ENCODE results near the gene CYFIP1.

The CYFIP1 gene

DNA sequence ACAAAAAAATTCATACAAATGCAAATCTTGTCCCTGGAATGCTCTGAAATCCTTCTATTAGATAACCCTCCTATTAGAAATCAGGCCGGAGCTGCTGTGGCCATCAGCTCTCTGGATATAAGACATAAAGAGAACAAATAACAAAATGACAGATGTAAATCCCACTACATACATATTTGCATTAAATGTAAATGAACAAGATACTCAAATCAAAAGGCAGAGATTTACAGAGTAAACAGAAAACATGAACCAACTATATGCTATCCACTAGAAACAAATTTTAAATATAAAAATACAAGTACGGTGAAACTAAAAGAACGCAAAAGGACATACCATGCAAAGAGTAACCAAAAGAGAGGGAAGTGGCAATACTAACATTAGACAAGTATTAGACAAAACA, 10.7 kb downstream of the CYFIP1 start:
- H3K4me1 ChIP-seq (ENCODE audit: control insufficient read depth, low read length): peaks cover 3% of the 10 kb centered on the region; the same call in 1 of the 2 replicates
- no peak overlapping the region for H3K27ac ChIP-seq (ENCODE audit: low read depth, low read length)

DNA sequence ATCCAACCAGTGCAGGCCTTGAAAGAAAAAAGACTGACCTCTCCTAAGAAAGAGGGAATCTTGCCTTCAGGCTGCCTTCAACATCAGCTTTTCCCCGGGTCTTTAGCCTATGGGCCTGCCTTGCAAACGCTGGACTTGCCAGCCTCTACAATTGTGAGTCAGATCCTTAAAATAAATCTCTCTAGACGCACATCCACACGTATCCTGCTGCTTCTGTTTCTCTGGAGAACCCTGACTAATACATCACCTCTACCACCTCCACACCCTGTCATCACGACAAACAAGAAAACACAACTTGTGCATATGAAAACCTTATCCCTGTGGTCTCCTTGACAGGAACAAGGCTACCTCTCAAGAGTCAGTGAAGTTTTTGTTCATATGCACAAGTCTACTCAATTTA, 11.8 kb downstream of the CYFIP1 start:
- Histone ChIP-seq H3K27ac (ENCODE audit: low read depth, low read length) (no peak overlapping the region), H3K4me1 (ENCODE audit: control insufficient read depth, low read length) (peaks cover 3% of the 10 kb centered on the region; the same call in 1 of the 2 replicates), H4K20me1 (ENCODE audit: control insufficient read depth, insufficient read depth, low read depth, low read length) (no peaks in the 10 kb centered on the region), H3F3A (ENCODE audit: control insufficient read depth, insufficient read depth) (no peaks in the 10 kb centered on the region), H3K9me3 (ENCODE audit: control insufficient read depth, insufficient read depth, low read length) (peaks cover 4% of the 10 kb centered on the region; the same call in 1 of the 2 replicates), H3K4me2 (ENCODE audit: low read length) (no peak overlapping the region), H3K9me2 (replicated peaks; ENCODE audit: control insufficient read depth, low read length) (no peaks in the 10 kb centered on the region), H3K4me3 (ENCODE audit: low read length) (no peak overlapping the region), H3K36me3 (ENCODE audit: control insufficient read depth, low read length) (no peaks in the 10 kb centered on the region), H3K27me3 (ENCODE audit: control insufficient read depth, low read length) (no peaks in the 10 kb centered on the region), H3K79me2 (ENCODE audit: control insufficient read depth, low read length) (no peaks in the 10 kb centered on the region)
- TF ChIP-seq, protein P1, sequence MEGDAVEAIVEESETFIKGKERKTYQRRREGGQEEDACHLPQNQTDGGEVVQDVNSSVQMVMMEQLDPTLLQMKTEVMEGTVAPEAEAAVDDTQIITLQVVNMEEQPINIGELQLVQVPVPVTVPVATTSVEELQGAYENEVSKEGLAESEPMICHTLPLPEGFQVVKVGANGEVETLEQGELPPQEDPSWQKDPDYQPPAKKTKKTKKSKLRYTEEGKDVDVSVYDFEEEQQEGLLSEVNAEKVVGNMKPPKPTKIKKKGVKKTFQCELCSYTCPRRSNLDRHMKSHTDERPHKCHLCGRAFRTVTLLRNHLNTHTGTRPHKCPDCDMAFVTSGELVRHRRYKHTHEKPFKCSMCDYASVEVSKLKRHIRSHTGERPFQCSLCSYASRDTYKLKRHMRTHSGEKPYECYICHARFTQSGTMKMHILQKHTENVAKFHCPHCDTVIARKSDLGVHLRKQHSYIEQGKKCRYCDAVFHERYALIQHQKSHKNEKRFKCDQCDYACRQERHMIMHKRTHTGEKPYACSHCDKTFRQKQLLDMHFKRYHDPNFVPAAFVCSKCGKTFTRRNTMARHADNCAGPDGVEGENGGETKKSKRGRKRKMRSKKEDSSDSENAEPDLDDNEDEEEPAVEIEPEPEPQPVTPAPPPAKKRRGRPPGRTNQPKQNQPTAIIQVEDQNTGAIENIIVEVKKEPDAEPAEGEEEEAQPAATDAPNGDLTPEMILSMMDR (IDR thresholded peaks at IDR 0.05; ENCODE audit: low read depth, low read length, poor library complexity, severe bottlenecking): no peak
- TF ChIP-seq EZH2phosphoT487 (IDR thresholded peaks at IDR 0.05; ENCODE audit: borderline replicate concordance, low read length): no peak

More for the DNA sequence above, 10.7 kb downstream of the CYFIP1 start:
- Histone ChIP-seq H3K4me3 (ENCODE audit: low read length) (no peak overlapping the region), H3K79me2 (ENCODE audit: control insufficient read depth, low read length) (no peaks in the 10 kb centered on the region), H3K9me3 (ENCODE audit: control insufficient read depth, insufficient read depth, low read length) (peaks cover 4% of the 10 kb centered on the region; the same call in 1 of the 2 replicates), H3K36me3 (ENCODE audit: control insufficient read depth, low read length) (no peaks in the 10 kb centered on the region), H3K9me2 (replicated peaks; ENCODE audit: control insufficient read depth, low read length) (no peaks in the 10 kb centered on the region), H3K4me2 (ENCODE audit: low read length) (no peak overlapping the region), H3F3A (ENCODE audit: control insufficient read depth, insufficient read depth) (no peaks in the 10 kb centered on the region), H3K27me3 (ENCODE audit: control insufficient read depth, low read length) (no peaks in the 10 kb centered on the region), H4K20me1 (ENCODE audit: control insufficient read depth, insufficient read depth, low read depth, low read length) (no peaks in the 10 kb centered on the region)
- no peak for TF ChIP-seq EZH2phosphoT487 (IDR thresholded peaks at IDR 0.05; ENCODE audit: borderline replicate concordance, low read length)
- TF ChIP-seq, protein P1 (IDR thresholded peaks at IDR 0.05; ENCODE audit: low read depth, low read length, poor library complexity, severe bottlenecking): no peak

DNA sequence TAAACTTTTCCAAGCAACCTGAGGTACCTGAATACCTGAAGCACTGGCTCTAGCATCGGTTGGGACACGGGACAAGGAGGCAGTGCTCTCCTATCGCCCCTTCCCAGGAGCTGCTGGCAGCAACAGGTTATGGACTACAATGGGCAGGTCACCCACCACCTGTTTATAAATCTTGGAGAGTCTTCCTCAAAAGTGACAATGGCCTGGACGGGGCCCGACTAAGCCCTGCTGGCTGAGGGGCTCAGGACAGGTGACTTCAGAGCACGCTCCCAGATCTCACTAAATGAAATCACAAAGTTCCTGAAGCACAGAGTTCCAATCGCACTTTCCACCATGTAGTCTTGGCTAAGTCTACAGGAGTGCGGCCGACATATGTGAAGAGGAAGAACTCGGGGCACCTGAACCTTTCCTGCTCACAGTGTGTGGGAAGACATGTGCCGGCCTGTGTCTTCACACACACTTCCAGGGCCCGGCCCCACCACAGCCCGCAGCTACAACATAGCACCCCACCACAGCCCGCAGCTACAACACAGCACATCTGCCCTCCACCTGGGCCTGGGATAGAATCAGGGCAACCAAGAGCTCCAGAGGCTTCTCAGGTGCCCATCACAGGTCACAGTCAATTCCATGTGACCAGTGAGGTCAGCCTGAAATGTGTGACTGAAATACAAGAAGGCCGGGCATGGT, 12.9 kb downstream of the CYFIP1 start:
- H3K9me2 ChIP-seq (replicated peaks; ENCODE audit: control insufficient read depth, low read length): no peaks in the 10 kb centered on the region
- H3K36me3 ChIP-seq (ENCODE audit: control insufficient read depth, low read length): no peaks in the 10 kb centered on the region
- peaks cover 3% of the 10 kb centered on the region; the same call in 1 of the 2 replicates for H3K4me1 ChIP-seq (ENCODE audit: control insufficient read depth, low read length)
- no peak for TF ChIP-seq EZH2phosphoT487 (IDR thresholded peaks at IDR 0.05; ENCODE audit: borderline replicate concordance, low read length)
- TF ChIP-seq, protein P1 (IDR thresholded peaks at IDR 0.05; ENCODE audit: low read depth, low read length, poor library complexity, severe bottlenecking): no peak
- H4K20me1 ChIP-seq (ENCODE audit: control insufficient read depth, insufficient read depth, low read depth, low read length): no peaks in the 10 kb centered on the region
- no peaks in the 10 kb centered on the region for H3K27me3 ChIP-seq (ENCODE audit: control insufficient read depth, low read length)
- H3K79me2 ChIP-seq (ENCODE audit: control insufficient read depth, low read length): no peaks in the 10 kb centered on the region
- peaks cover 4% of the 10 kb centered on the region; the same call in 1 of the 2 replicates for H3K9me3 ChIP-seq (ENCODE audit: control insufficient read depth, insufficient read depth, low read length)
- H3F3A ChIP-seq (ENCODE audit: control insufficient read depth, insufficient read depth): no peaks in the 10 kb centered on the region
- H3K4me3 ChIP-seq (ENCODE audit: low read length): no peak overlapping the region
- no peak overlapping the region for H3K4me2 ChIP-seq (ENCODE audit: low read length)
- no peak overlapping the region for H3K27ac ChIP-seq (ENCODE audit: low read depth, low read length)

All from DOHH2 (cell line).